H1 (cell line): Measurements from ENCODE around the gene CCL8. TPM values are rescaled to one million over a fixed set of nuclear protein-coding genes. Genes with fewer than 3 reads are reported as not detected.

Experiments
- CTCF ChIA-PET: fragments of 300-600 bp; sonication (Branson Sonifier 250); formaldehyde crosslinking; loops from one replicate; lab custom pipeline; 2021; ENCODE audit not compliant: partially characterized antibody; lab: Charles Lee
- POLR2A ChIA-PET: fragments of 300-600 bp; sonication (Branson Sonifier 250); formaldehyde crosslinking; loops from one replicate; lab custom pipeline; 2021; ENCODE audit warnings: inconsistent platforms; ENCODE audit not compliant: partially characterized antibody; lab: Charles Lee
- DNase-seq, 2 experiments: peaks; one replicate each; pipeline versions ENCODE4 v3.0.0 to v3.0.0-alpha.2; 2010 to 2022; ENCODE audit warnings: low spot score in 2 of 2, low read depth in 1 of 2, mixed read lengths in 1 of 2
- FAIRE-seq: peaks from 2 replicates; lab custom pipeline; 2011; peaks lifted over from hg19 to GRCh38; lab: Jason Lieb, UNC
- H2AFZ ChIP-seq: 2 replicates; pipeline ENCODE4 v1.8.1; 2012; ENCODE audit warnings: low read length, inconsistent platforms
- H2AK5ac ChIP-seq: 2 replicates; pipeline ENCODE4 v1.6.1; 2013; ENCODE audit warnings: low read depth, low read length
- H2BK120ac ChIP-seq: replicated peaks from 2 replicates; pipeline ENCODE3; 2013; ENCODE audit warnings: low read depth, low read length, inconsistent platforms
- H2BK12ac ChIP-seq: 2 replicates; pipeline ENCODE4 v1.6.1; 2013; ENCODE audit warnings: low read depth, low read length
- H2BK15ac ChIP-seq: 2 replicates; pipeline ENCODE4 v1.6.1; 2013; ENCODE audit warnings: low read length
- H2BK20ac ChIP-seq: 2 replicates; pipeline ENCODE4 v1.6.1; 2013; ENCODE audit warnings: low read length
- H2BK5ac ChIP-seq: 2 replicates; pipeline ENCODE4 v1.6.1; 2013; ENCODE audit warnings: low read depth, low read length
- H3K14ac ChIP-seq: 2 replicates; pipeline ENCODE4 v1.6.1; 2013; ENCODE audit warnings: inconsistent platforms; ENCODE audit not compliant: insufficient read length
- H3K18ac ChIP-seq: 2 replicates; pipeline ENCODE4 v1.6.1; 2013; ENCODE audit warnings: low read length; ENCODE audit errors: extremely low read depth
- H3K23ac ChIP-seq: 2 replicates; pipeline ENCODE4 v1.6.1; 2013; ENCODE audit warnings: inconsistent platforms; ENCODE audit not compliant: insufficient read length
- H3K23me2 ChIP-seq: 2 replicates; pipeline ENCODE4 v1.6.1; 2013; ENCODE audit warnings: low read depth, low read length
- H3K27ac ChIP-seq: 2 replicates; pipeline ENCODE4 v1.6.1; 2011; ENCODE audit warnings: low read depth, low read length, inconsistent platforms
- H3K27me3 ChIP-seq, 4 experiments: replicated peaks in 1 of 4; 1 replicate in 1 of 4; 2 replicates in 3 of 4; pipeline versions ENCODE4 v1.6.1 to v1.8.1; 2011 to 2013; ENCODE audit warnings: low read length in 3 of 4, mild to moderate bottlenecking in 3 of 4, inconsistent platforms in 2 of 4, mixed read lengths in 2 of 4, moderate library complexity in 1 of 4; ENCODE audit not compliant: control insufficient read depth in 3 of 4, insufficient read depth in 3 of 4; ENCODE audit errors: extremely low read depth in 1 of 4
- H3K36me3 ChIP-seq, 4 experiments: 2 replicates each; pipeline versions ENCODE4 v1.6.1 to v1.8.1; 2011 to 2013; ENCODE audit warnings: mild to moderate bottlenecking in 4 of 4, low read length in 3 of 4, moderate library complexity in 2 of 4, control low read depth in 1 of 4, inconsistent platforms in 1 of 4; ENCODE audit not compliant: insufficient read depth in 4 of 4, control insufficient read depth in 2 of 4
- H3K4ac ChIP-seq: replicated peaks from 2 replicates; pipeline ENCODE3; 2013; ENCODE audit warnings: low read length, low read depth, mixed read lengths, inconsistent platforms; ENCODE audit not compliant: insufficient read length
- H3K4me1 ChIP-seq, 4 experiments: replicated peaks in 1 of 4; 1 replicate in 1 of 4; 2 replicates in 3 of 4; pipeline versions ENCODE4 v1.6.1 to v1.8.1; 2011 to 2013; ENCODE audit warnings: low read length in 3 of 4, inconsistent platforms in 2 of 4, mixed read lengths in 1 of 4; ENCODE audit not compliant: insufficient read depth in 4 of 4, control insufficient read depth in 3 of 4
- H3K4me2 ChIP-seq, 2 experiments: 2 replicates each; pipeline versions ENCODE4 v1.6.1 to v1.8.1; 2011 to 2013; ENCODE audit warnings: low read depth in 2 of 2, low read length in 2 of 2, control low read depth in 1 of 2, inconsistent platforms in 1 of 2, mild to moderate bottlenecking in 1 of 2; ENCODE audit not compliant: insufficient read depth in 1 of 2
- H3K4me3 ChIP-seq, 4 experiments: fragments of 200-600, 300-600 bp in 1 of 4; sonication (generic), shearing (Covaris generic), sonication (Bioruptor Twin) in 1 of 4; 2 replicates each; pipeline versions ENCODE4 v1.5.1 to v1.8.1; 2011 to 2016; ENCODE audit warnings: low read length in 4 of 4, low read depth in 3 of 4, control low read depth in 2 of 4, inconsistent platforms in 2 of 4, mild to moderate bottlenecking in 2 of 4, mixed read lengths in 1 of 4, moderate library complexity in 1 of 4; ENCODE audit not compliant: insufficient read depth in 2 of 4; ENCODE audit errors: extremely low read depth in 1 of 4
- H3K56ac ChIP-seq: replicated peaks from 2 replicates; pipeline ENCODE3; 2013; ENCODE audit warnings: low read depth, mild to moderate bottlenecking, mixed read lengths, low read length, inconsistent platforms; ENCODE audit not compliant: insufficient read length
- H3K79me1 ChIP-seq: 2 replicates; pipeline ENCODE4 v1.6.1; 2013; ENCODE audit warnings: low read depth, low read length, control low read depth
- H3K79me2 ChIP-seq, 2 experiments: 2 replicates each; pipeline versions ENCODE4 v1.6.1 to v1.8.1; 2012 to 2013; ENCODE audit warnings: low read length in 2 of 2, mild to moderate bottlenecking in 2 of 2, inconsistent platforms in 1 of 2; ENCODE audit not compliant: insufficient read depth in 2 of 2, control insufficient read depth in 1 of 2
- H3K9ac ChIP-seq, 4 experiments: replicated peaks in 1 of 4; 1 replicate in 1 of 4; 2 replicates in 3 of 4; pipeline versions ENCODE4 v1.6.1 to v1.8.1; 2011 to 2013; ENCODE audit warnings: low read depth in 3 of 4, low read length in 3 of 4, control low read depth in 2 of 4, mild to moderate bottlenecking in 2 of 4, moderate library complexity in 2 of 4, inconsistent platforms in 1 of 4; ENCODE audit errors: extremely low read depth in 1 of 4
- H3K9me3 ChIP-seq, 2 experiments: 2 replicates each; pipeline versions ENCODE4 v1.6.1 to v1.8.1; 2012 to 2013; ENCODE audit warnings: mild to moderate bottlenecking in 2 of 2, moderate library complexity in 2 of 2, control low read depth in 1 of 2, inconsistent platforms in 1 of 2, low read depth in 1 of 2, low read length in 1 of 2, mixed read lengths in 1 of 2; ENCODE audit not compliant: insufficient read depth in 2 of 2
- H4K20me1 ChIP-seq, 2 experiments: replicated peaks in 1 of 2; 2 replicates each; pipeline versions ENCODE3 to v1.8.1; 2011 to 2013; ENCODE audit warnings: inconsistent platforms in 2 of 2, low read length in 2 of 2, mild to moderate bottlenecking in 1 of 2; ENCODE audit not compliant: insufficient read depth in 2 of 2, control insufficient read depth in 1 of 2
- H4K5ac ChIP-seq: 2 replicates; pipeline ENCODE4 v1.6.1; 2013; ENCODE audit warnings: low read length, low read depth, mixed read lengths, inconsistent platforms; ENCODE audit not compliant: insufficient read length
- H4K8ac ChIP-seq: 2 replicates; pipeline ENCODE4 v1.8.0; 2013; ENCODE audit warnings: mild to moderate bottlenecking, moderate library complexity, low read length, inconsistent platforms; ENCODE audit not compliant: insufficient read depth; ENCODE audit errors: extremely low read depth
- H4K91ac ChIP-seq: replicated peaks from 2 replicates; pipeline ENCODE3; 2013; ENCODE audit warnings: low read length, mixed read lengths, inconsistent platforms; ENCODE audit not compliant: insufficient read length
- CHD1 ChIP-seq: IDR thresholded peaks from 2 replicates; pipeline ENCODE4 v1.6.1; 2012; ENCODE audit warnings: low read depth, low read length, improper control_type of control experiment
- HDAC6 ChIP-seq: IDR thresholded peaks from one replicate; pipeline ENCODE4 v1.7.1; 2012; ENCODE audit warnings: low read depth, mild to moderate bottlenecking, inconsistent platforms, low read length, moderate library complexity
- JUND ChIP-seq: IDR thresholded peaks from 2 replicates; pipeline ENCODE4 v1.6.1; 2011; ENCODE audit warnings: mild to moderate bottlenecking, improper control_type of control experiment, low read length
- MAFK ChIP-seq: IDR thresholded peaks from 2 replicates; pipeline ENCODE4 v1.6.1; 2012; ENCODE audit warnings: low read depth, mild to moderate bottlenecking, improper control_type of control experiment, low read length
- MAX ChIP-seq: IDR thresholded peaks from 2 replicates; pipeline ENCODE4 v1.6.1; 2012; ENCODE audit warnings: inconsistent platforms
- NANOG ChIP-seq: IDR thresholded peaks from 2 replicates; pipeline ENCODE4 v1.6.1; 2011; ENCODE audit warnings: low read length, low read depth, mild to moderate bottlenecking, inconsistent platforms; ENCODE audit not compliant: insufficient read depth, poor library complexity, severe bottlenecking
- POLR2AphosphoS5 ChIP-seq: IDR thresholded peaks from 2 replicates; pipeline ENCODE4 v1.6.1; 2011; ENCODE audit warnings: low read depth, low read length
- RAD21 ChIP-seq, 2 experiments: IDR thresholded peaks in 1 of 2; conservative IDR thresholded peaks in 1 of 2; 2 replicates each; pipeline ENCODE4 v1.6.1; 2011; ENCODE audit warnings: low read depth in 2 of 2, low read length in 2 of 2, improper control_type of control experiment in 1 of 2, inconsistent platforms in 1 of 2, mild to moderate bottlenecking in 1 of 2, moderate library complexity in 1 of 2
- SAP30 ChIP-seq: fragments of 300-600 bp; sonication (generic); IDR thresholded peaks from 2 replicates; pipeline ENCODE4 v1.7.1; 2012; ENCODE audit warnings: low read length, moderate library complexity, mild to moderate bottlenecking, inconsistent platforms; ENCODE audit not compliant: insufficient read depth, insufficient replicate concordance
- SIN3A ChIP-seq, 2 experiments: IDR thresholded peaks in 1 of 2; conservative IDR thresholded peaks in 1 of 2; 2 replicates each; pipeline ENCODE4 v1.6.1; 2011 to 2012; ENCODE audit warnings: low read length in 2 of 2, improper control_type of control experiment in 1 of 2, low read depth in 1 of 2, mild to moderate bottlenecking in 1 of 2
- SP4 ChIP-seq: IDR thresholded peaks from 2 replicates; pipeline ENCODE4 v1.6.1; 2012; ENCODE audit warnings: low read length, inconsistent platforms
- WGBS, 2 experiments: shearing (Covaris generic) in 1 of 2; methylation state at CpG; one replicate each; pipeline versions ENCODE4 v1.1.6 to v1.1.7; 2013 to 2015; ENCODE audit warnings: low lambda C conversion rate in 2 of 2, mixed read lengths in 2 of 2, inconsistent platforms in 1 of 2, low coverage in 1 of 2, missing lambda C conversion rate in 1 of 2; ENCODE audit not compliant: insufficient replicate concordance in 2 of 2, insufficient coverage in 1 of 2, insufficient read length in 1 of 2; ENCODE audit errors: extremely low coverage in 1 of 2, missing lambda C conversion rate in 1 of 2; 5-methylcytosine and 5-hydroxymethylcytosine counted together
- long read RNA-seq, 2 experiments: library from RNA in 1 of 2; library from capped mRNA in 1 of 2; stranded (forward); transcript quantifications; one replicate each; pipeline ENCODE4 v2.0.0, GENCODE V29; 2021; ENCODE audit warnings: inconsistent platforms in 1 of 2
- polyA minus RNA-seq, 3 experiments: library from RNA; depleted of rRNA, polyadenylated mRNA; stranded (reverse); fragments of >200 nt; gene quantifications; 1 replicate in 2 of 3; 2 replicates in 1 of 3; pipeline ENCODE4 v1.2.3, GENCODE V29; 2011
- polyA plus RNA-seq, 7 experiments: library from polyadenylated mRNA; depleted of rRNA in 3 of 7; stranded (reverse) in 5 of 7; unstranded in 2 of 7; fragments of >200 nt in 5 of 7; fragments of 200-250 nt in 2 of 7; gene quantifications; 1 replicate in 5 of 7; 2 replicates in 1 of 7; 4 replicates in 1 of 7; pipeline versions ENCODE4 v1.2.1 to v1.2.3, GENCODE V29; 2011 to 2013; ENCODE audit warnings: missing spikeins in 2 of 7, mixed read lengths in 2 of 7
- total RNA-seq: library from RNA; stranded (reverse); fragmentation: NEBNext Ultra II Directional; extraction: Animal tissue kit (Norgen Biotek cat#: 25700); gene quantifications from 2 replicates; pipeline ENCODE4 v1.2.1, GENCODE V29; 2021

The CCL8 gene
- total RNA-seq (not detected in 2 replicates), polyA plus RNA-seq (2011; rRNA removed) (not detected in 2 replicates), polyA minus RNA-seq (2011; rRNA and poly(A)+ RNA removed) (not detected in 2 replicates)
- not detected for polyA plus RNA-seq (2011; cell fraction: cytosol; rRNA removed)
- not detected for polyA plus RNA-seq (2011; cell fraction: nucleus; rRNA removed)
- not detected in 4 replicates for polyA plus RNA-seq (2012, experiment 1 of 2)
- not detected for polyA plus RNA-seq (2012, experiment 2 of 2)
- not detected for polyA plus RNA-seq (2013, experiment 1 of 2)
- polyA plus RNA-seq (2013, experiment 2 of 2) = not detected
- polyA minus RNA-seq (2011; cell fraction: cytosol; rRNA and poly(A)+ RNA removed) = not detected
- not detected for polyA minus RNA-seq (2011; cell fraction: nucleus; rRNA and poly(A)+ RNA removed)
- long read RNA-seq, experiment 1 = 0 reads
- long read RNA-seq, experiment 2 = 0 reads

- no peak within 1 kb of the TSS for H2AFZ ChIP-seq
- 88% methylated on average over 2 of the region's 2 CpGs; no CpG with 5 or more reads in 1 of the 2 experiments for whole genome bisulfite sequencing, 2 experiments
- H4K5ac ChIP-seq = no peak within 1 kb of the TSS
- DNase-seq (no peak), FAIRE-seq (no peak)
- no peak within 1 kb of the TSS for H3K56ac ChIP-seq
- H3K27me3 ChIP-seq = no peaks in the 10 kb centered on the region
- H2BK12ac ChIP-seq = no peak within 1 kb of the TSS
- H3K23me2 ChIP-seq = no peaks in the 10 kb centered on the region
- H3K79me2 ChIP-seq = no peaks in the 10 kb centered on the region
- no peak within 1 kb of the TSS for H2BK120ac ChIP-seq
- no peaks in the 10 kb centered on the region for H3K36me3 ChIP-seq
- no peak within 1 kb of the TSS for H2BK15ac ChIP-seq
- H3K14ac ChIP-seq = no peak within 1 kb of the TSS
- H4K8ac ChIP-seq = no peak within 1 kb of the TSS
- no peak within 1 kb of the TSS for H3K23ac ChIP-seq
- H4K91ac ChIP-seq = no peak within 1 kb of the TSS
- H2AK5ac ChIP-seq = no peak within 1 kb of the TSS
- no peaks in the 10 kb centered on the region for H3K9me3 ChIP-seq
- ChIA-PET CTCF (interaction anchor here (0.5 to 9.9 kb wide), 12 partner anchors 10 to 434 kb away, joined by 3 to 87 read pairs (median 5); partner anchors contain the start of genes CCL1 and CCL13), POLR2A (no interaction called here)
- H3K4ac ChIP-seq = no peak within 1 kb of the TSS
- H3K4me1 ChIP-seq = no peaks in the 10 kb centered on the region
- H3K18ac ChIP-seq = no peak within 1 kb of the TSS
- no peak within 1 kb of the TSS for H2BK20ac ChIP-seq
- no peaks in the 10 kb centered on the region for H3K79me1 ChIP-seq
- no peak within 1 kb of the TSS for H3K4me2 ChIP-seq
- no peak within 1 kb of the TSS for H2BK5ac ChIP-seq
- H3K27ac ChIP-seq = no peak within 1 kb of the TSS
- H3K9ac ChIP-seq = no peak within 1 kb of the TSS
- H4K20me1 ChIP-seq = peaks cover 0 to 2% of the 10 kb centered on the region in 2 experiments
- H3K4me3 ChIP-seq = no peak within 1 kb of the TSS
- TF ChIP-seq MAFK (no peak), RAD21 (IDR thresholded peaks at IDR 0.05 in 1 of 2, conservative IDR thresholded peaks at IDR 0.05 in 1 of 2; ENCODE audit: low read depth in 2 of 2, low read length in 2 of 2) (no peak), CHD1 (no peak), MAX (no peak), NANOG (no peak), SP4 (no peak), SIN3A (conservative IDR thresholded peaks at IDR 0.05 in 1 of 2, IDR thresholded peaks at IDR 0.05 in 1 of 2; ENCODE audit: low read depth in 1 of 2, low read length in 2 of 2) (no peak), HDAC6 (no peak), SAP30 (no peak), JUND (no peak), POLR2AphosphoS5 (no peak)
Observed at GRCh38 chr17:34319039-34319483, at the start of gene CCL8. TSS of gene CCL8 (plus strand) at chr17:34319435. CDS start at chr17:34319502, 67 bp downstream.
